OCI-LY3 (cell line): ENCODE data around the gene IMMP2L.

ENCODE experiments used
- EZH2phosphoT487 ChIP-seq: fragments of 200-600 bp; shearing (Covaris generic); IDR thresholded peaks from 2 replicates; pipeline ENCODE4 v1.6.1; 2018; ENCODE audit warnings: antibody characterized with exemption, mixed run types, low read depth
- TF ChIP-seq, protein P1 (sequence below): fragments of 200-600, 300-600 bp; sonication (generic); IDR thresholded peaks from 2 replicates; pipeline ENCODE4 v1.5.1; 2014; ENCODE audit warnings: antibody characterized with exemption, low read length, low read depth

DNA sequence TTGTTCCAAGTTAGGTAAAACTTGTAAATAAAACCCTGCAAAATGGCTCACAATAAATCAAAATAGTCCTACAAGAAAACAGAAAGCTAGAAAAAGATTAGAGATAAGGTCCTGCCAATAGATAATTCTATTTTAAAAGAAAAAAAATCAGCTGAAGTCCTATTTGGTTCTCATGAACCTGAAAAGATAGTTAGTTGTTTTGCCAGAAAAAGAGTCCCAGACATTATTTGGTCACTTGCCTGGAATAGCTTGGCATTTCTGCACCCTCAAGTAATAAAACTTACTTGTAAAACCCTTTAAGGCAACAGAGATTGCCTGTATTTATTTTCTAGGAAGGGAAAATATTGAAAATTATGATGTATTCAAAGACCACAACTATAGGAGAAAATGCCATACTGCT, 423.7 kb downstream of the IMMP2L start:
- TF ChIP-seq, protein P1, sequence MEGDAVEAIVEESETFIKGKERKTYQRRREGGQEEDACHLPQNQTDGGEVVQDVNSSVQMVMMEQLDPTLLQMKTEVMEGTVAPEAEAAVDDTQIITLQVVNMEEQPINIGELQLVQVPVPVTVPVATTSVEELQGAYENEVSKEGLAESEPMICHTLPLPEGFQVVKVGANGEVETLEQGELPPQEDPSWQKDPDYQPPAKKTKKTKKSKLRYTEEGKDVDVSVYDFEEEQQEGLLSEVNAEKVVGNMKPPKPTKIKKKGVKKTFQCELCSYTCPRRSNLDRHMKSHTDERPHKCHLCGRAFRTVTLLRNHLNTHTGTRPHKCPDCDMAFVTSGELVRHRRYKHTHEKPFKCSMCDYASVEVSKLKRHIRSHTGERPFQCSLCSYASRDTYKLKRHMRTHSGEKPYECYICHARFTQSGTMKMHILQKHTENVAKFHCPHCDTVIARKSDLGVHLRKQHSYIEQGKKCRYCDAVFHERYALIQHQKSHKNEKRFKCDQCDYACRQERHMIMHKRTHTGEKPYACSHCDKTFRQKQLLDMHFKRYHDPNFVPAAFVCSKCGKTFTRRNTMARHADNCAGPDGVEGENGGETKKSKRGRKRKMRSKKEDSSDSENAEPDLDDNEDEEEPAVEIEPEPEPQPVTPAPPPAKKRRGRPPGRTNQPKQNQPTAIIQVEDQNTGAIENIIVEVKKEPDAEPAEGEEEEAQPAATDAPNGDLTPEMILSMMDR: no peak
- TF ChIP-seq EZH2phosphoT487: no peak
